Measurements from ENCODE around the gene CD48. TPM values are rescaled to one million over a fixed set of nuclear protein-coding genes. Genes with fewer than 3 reads are reported as not detected.

Gene CD48
- total RNA-seq, 2 experiments from 2014 or later = 131 to 150 TPM

DNA sequence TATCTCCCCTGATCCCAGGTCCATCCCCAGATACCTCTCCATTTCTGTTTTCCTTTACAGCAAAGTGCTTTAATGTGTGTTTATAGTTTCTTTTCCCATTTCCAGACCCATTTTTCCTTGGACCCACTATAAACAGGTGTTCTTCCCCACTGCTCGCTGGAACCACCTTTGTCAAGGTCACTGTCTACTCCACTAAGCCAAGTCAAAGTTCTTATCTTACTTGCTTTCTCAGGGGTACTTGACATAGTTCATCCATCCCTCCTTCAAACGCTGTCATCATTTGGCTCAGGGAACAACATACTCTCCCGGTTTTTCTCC lies 73.1 kb downstream of the CD48 start:
- peaks cover 39% of the 10 kb centered on the region for H3K4me1 ChIP-seq (ENCODE audit: insufficient read depth, low read length, poor library complexity, severe bottlenecking)
- H3K4me3 ChIP-seq (ENCODE audit: low read depth, low read length, poor library complexity, severe bottlenecking) = no peak overlapping the region
- no peaks in the 10 kb centered on the region for H4K20me1 ChIP-seq (ENCODE audit: insufficient read depth, low read length)
- H3K9me3 ChIP-seq (ENCODE audit: low read length) = no peaks in the 10 kb centered on the region
- TF ChIP-seq EZH2phosphoT487 (IDR thresholded peaks at IDR 0.05; ENCODE audit: borderline replicate concordance, low read depth, low read length) = no peak
- TF ChIP-seq, protein P1, sequence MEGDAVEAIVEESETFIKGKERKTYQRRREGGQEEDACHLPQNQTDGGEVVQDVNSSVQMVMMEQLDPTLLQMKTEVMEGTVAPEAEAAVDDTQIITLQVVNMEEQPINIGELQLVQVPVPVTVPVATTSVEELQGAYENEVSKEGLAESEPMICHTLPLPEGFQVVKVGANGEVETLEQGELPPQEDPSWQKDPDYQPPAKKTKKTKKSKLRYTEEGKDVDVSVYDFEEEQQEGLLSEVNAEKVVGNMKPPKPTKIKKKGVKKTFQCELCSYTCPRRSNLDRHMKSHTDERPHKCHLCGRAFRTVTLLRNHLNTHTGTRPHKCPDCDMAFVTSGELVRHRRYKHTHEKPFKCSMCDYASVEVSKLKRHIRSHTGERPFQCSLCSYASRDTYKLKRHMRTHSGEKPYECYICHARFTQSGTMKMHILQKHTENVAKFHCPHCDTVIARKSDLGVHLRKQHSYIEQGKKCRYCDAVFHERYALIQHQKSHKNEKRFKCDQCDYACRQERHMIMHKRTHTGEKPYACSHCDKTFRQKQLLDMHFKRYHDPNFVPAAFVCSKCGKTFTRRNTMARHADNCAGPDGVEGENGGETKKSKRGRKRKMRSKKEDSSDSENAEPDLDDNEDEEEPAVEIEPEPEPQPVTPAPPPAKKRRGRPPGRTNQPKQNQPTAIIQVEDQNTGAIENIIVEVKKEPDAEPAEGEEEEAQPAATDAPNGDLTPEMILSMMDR (conservative IDR thresholded peaks at IDR 0.05; ENCODE audit: low read length) = no peak
- no peaks in the 10 kb centered on the region for H3K36me3 ChIP-seq (ENCODE audit: insufficient read depth, low read length)
- ChIA-PET POLR2A (no interaction called here), CTCF (ENCODE audit: unreplicated experiment) (no interaction called here)
- intact Hi-C loops (cut with micrococcal nuclease; ENCODE audit: unreplicated experiment) = no loop called here
- H2AFZ ChIP-seq (ENCODE audit: low read length) = peak overlapping the region; percentile 31; the same call in 1 of the 2 replicates
- DNase-seq (ENCODE audit: low spot score) = no peak
- BruUV-seq (replicated peaks) = no TSS peak
- no peak overlapping the region for H3K27ac ChIP-seq (ENCODE audit: low read depth, low read length, poor library complexity, severe bottlenecking)
- H3K79me2 ChIP-seq (ENCODE audit: insufficient read depth, low read depth, low read length) = no peaks in the 10 kb centered on the region
- no peak overlapping the region; the same call in 1 of the 2 replicates for H3K4me2 ChIP-seq (ENCODE audit: low read length)
- no peaks in the 10 kb centered on the region for H3K9me2 ChIP-seq (ENCODE audit: insufficient read depth, low read length)

DNA sequence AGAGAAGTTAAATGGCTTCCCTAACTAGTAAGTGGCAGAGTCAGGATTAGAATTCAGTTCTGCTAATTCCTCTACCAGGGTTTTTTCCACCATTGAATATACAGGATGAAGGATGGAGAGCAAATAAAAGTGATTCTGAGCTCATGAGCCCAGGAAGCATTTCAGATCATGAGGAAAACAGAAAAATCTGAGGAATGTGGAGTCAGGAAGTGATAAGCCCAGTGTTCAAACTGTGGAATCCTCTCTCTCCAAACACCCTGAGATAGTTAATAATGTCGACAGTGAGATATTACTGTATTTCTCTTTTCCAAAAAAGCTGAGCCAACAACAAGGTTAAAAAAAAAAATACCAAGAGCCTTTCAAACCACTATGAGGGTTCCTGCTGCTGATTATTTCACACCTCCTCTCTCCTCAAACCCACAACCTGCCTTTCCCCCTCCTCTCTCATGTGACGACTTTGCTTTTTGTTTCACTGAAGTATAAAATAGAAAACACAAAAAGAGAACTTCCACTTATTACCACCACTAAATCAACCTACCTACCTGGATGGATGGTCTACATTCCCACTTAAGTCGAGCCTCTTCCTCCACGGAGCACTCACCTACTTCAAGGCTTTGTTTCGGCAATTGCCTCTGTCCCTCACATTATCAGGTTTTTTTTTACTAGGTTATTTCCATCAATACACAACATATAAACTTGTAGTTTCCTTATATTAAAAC lies 73.6 kb downstream of the CD48 start:
- DNase-seq (ENCODE audit: low spot score) = no peak
- H3K4me3 ChIP-seq (ENCODE audit: low read depth, low read length, poor library complexity, severe bottlenecking) = no peak overlapping the region

DNA sequence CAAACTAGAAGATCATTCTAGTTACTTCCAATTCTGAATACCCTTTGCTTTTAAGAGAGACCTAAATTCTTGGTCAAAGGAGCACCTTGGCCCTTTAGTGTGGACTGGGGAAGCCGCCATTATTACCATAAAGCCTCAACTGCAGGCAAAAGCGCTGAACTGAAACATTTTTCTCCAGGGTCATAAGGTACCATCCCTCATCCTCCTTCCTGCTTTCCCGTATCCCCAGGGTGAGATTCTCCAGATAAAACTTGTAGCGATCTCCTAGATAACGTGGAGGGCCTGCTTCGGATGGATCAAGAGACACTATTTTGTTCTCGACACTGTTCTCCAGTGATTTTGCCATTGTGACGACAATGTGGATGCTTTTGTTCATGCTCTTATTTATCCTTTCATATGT lies 74.6 kb downstream of the CD48 start:
- no peaks in the 10 kb centered on the region for H3K36me3 ChIP-seq (ENCODE audit: insufficient read depth, low read length)
- no peaks in the 10 kb centered on the region for H3K9me3 ChIP-seq (ENCODE audit: low read length)
- ChIA-PET POLR2A (no interaction called here), CTCF (ENCODE audit: unreplicated experiment) (no interaction called here)
- H3K4me2 ChIP-seq (ENCODE audit: low read length) = no peak overlapping the region
- intact Hi-C loops (cut with micrococcal nuclease; ENCODE audit: unreplicated experiment) = no loop called here
- H4K20me1 ChIP-seq (ENCODE audit: insufficient read depth, low read length) = no peaks in the 10 kb centered on the region
- DNase-seq (ENCODE audit: low spot score) = no peak
- no peaks in the 10 kb centered on the region for H3K79me2 ChIP-seq (ENCODE audit: insufficient read depth, low read depth, low read length)
- H3K27ac ChIP-seq (ENCODE audit: low read depth, low read length, poor library complexity, severe bottlenecking) = no peak overlapping the region
- no peak overlapping the region; the same call in 1 of the 2 replicates for H2AFZ ChIP-seq (ENCODE audit: low read length)
- TF ChIP-seq, protein P1 (conservative IDR thresholded peaks at IDR 0.05; ENCODE audit: low read length) = no peak
- no peak for TF ChIP-seq EZH2phosphoT487 (IDR thresholded peaks at IDR 0.05; ENCODE audit: borderline replicate concordance, low read depth, low read length)
- no TSS peak for BruUV-seq (replicated peaks)
- no peak overlapping the region for H3K4me3 ChIP-seq (ENCODE audit: low read depth, low read length, poor library complexity, severe bottlenecking)
- H3K9me2 ChIP-seq (ENCODE audit: insufficient read depth, low read length) = no peaks in the 10 kb centered on the region
- peaks cover 36% of the 10 kb centered on the region for H3K4me1 ChIP-seq (ENCODE audit: insufficient read depth, low read length, poor library complexity, severe bottlenecking)

More for the DNA sequence above, 73.6 kb downstream of the CD48 start:
- TF ChIP-seq, protein P1 (conservative IDR thresholded peaks at IDR 0.05; ENCODE audit: low read length) = no peak
- TF ChIP-seq EZH2phosphoT487 (IDR thresholded peaks at IDR 0.05; ENCODE audit: borderline replicate concordance, low read depth, low read length) = no peak
- Histone ChIP-seq H3K79me2 (ENCODE audit: insufficient read depth, low read depth, low read length) (no peaks in the 10 kb centered on the region), H3K27ac (ENCODE audit: low read depth, low read length, poor library complexity, severe bottlenecking) (no peak overlapping the region), H2AFZ (ENCODE audit: low read length) (peak overlapping the region; percentile 31; the same call in 1 of the 2 replicates), H3K9me2 (ENCODE audit: insufficient read depth, low read length) (no peaks in the 10 kb centered on the region), H3K4me1 (ENCODE audit: insufficient read depth, low read length, poor library complexity, severe bottlenecking) (peaks cover 39% of the 10 kb centered on the region), H3K4me2 (ENCODE audit: low read length) (0 out of 2 replicates have a peak overlapping the region, but pooled peaks have one; percentile 21), H3K36me3 (ENCODE audit: insufficient read depth, low read length) (no peaks in the 10 kb centered on the region), H3K9me3 (ENCODE audit: low read length) (no peaks in the 10 kb centered on the region), H4K20me1 (ENCODE audit: insufficient read depth, low read length) (no peaks in the 10 kb centered on the region)
- intact Hi-C loops (cut with micrococcal nuclease; ENCODE audit: unreplicated experiment) = no loop called here
- ChIA-PET CTCF (ENCODE audit: unreplicated experiment) (no interaction called here), POLR2A (interaction anchor here (0.6 kb wide), 1 partner anchor 31 kb away, joined by 3 read pairs; no protein-coding TSS in a partner anchor)
- BruUV-seq (replicated peaks) = no TSS peak

Measured in OCI-LY7 (cell line).